Pancreas (tissue), 10 donors: ENCODE data around the gene OR11A1. TPM values are rescaled to one million over a fixed set of nuclear protein-coding genes. Genes with fewer than 3 reads are reported as not detected.

ENCODE experiments used
- ATAC-seq, 4 donors: fragments of 200-7000 bp; cut with Tn5 transposase; one replicate each; pipeline versions ENCODE4 v1.8.0 to v1.9.1; 2020; ENCODE audit warnings: mild to moderate bottlenecking in 4 of 4, moderate library complexity in 4 of 4
- DNase-seq, 6 donors: peaks; one replicate each; pipeline ENCODE4 v3.0.0-alpha.2; 2020
- FAIRE-seq: peaks from 2 replicates; lab custom pipeline; 2012; peaks lifted over from hg19 to GRCh38; lab: Jason Lieb, UNC
- H3K27ac ChIP-seq, 4 donors: fragments of 200-600 bp; sonication (generic); 1 replicate in 3 of 4; 2 replicates in 1 of 4; pipeline versions ENCODE4 v1.5.0 to v1.8.0; 2020
- H3K27me3 ChIP-seq, 4 donors: fragments of 200-600 bp; one replicate each; pipeline ENCODE4 v1.8.0; 2021
- H3K36me3 ChIP-seq, 3 donors: fragments of 200-600 bp; sonication (generic) in 1 of 3; one replicate each; pipeline versions ENCODE4 v1.5.0 to v1.8.0; 2020 to 2021
- H3K4me1 ChIP-seq, 3 donors: fragments of 200-600 bp; one replicate each; pipeline ENCODE4 v1.8.0; 2021
- H3K4me3 ChIP-seq, 4 donors: fragments of 200-600 bp; sonication (generic) in 2 of 4; one replicate each; pipeline versions ENCODE4 v1.5.0 to v1.8.0; 2020 to 2021
- H3K9me3 ChIP-seq, 4 donors: fragments of 200-600 bp; one replicate each; pipeline ENCODE4 v1.8.0; 2021
- CTCF ChIP-seq, 4 donors: fragments of 200-600 bp; sonication (generic) in 3 of 4; IDR thresholded peaks; one replicate each; pipeline versions ENCODE4 v1.5.0 to v1.8.0; 2021; ENCODE audit warnings: antibody characterized with exemption in 4 of 4
- WGBS, 2 donors: extraction: QIAGEN DNeasy Blood & Tissue Kit; methylation state at CpG; one replicate each; pipeline ENCODE4 v1.1.7; 2013; 5-methylcytosine and 5-hydroxymethylcytosine counted together
- intact Hi-C, 3 donors: fragments of 100-400 bp; cut with DNase I; formaldehyde crosslinking; loops; one replicate each; pipeline versions ENCODE4 v1.11.1 to v1.14.2; 2022
- polyA plus RNA-seq, 2 donors: library from polyadenylated mRNA; stranded (reverse); fragments of 200-250 nt; gene quantifications; one replicate each; pipeline ENCODE4 v1.2.3, GENCODE V29; 2013
- total RNA-seq, 6 donors: library from RNA; stranded (reverse); fragmentation: NEBNext Ultra II Directional in 4 of 6; extraction: Animal tissue kit (Norgen Biotek cat#: 25700) in 4 of 6; gene quantifications; one replicate each; pipeline versions ENCODE4 v1.2.1 to v1.2.4, GENCODE V29; 2021 to 2023
- donor health status: healthy with polysubstance abuse.
- donor health status: DM: no; HTN: no; CAD: no; lungs with moderate emphysema.
- donor health status: DM: no; HTN: no; CAD: no.
- donor health status: control.
- donor health status: control.
- donor health status: Bipolar disorder and iron deficiency.
- donor health status: DM: yes; HTN: yes; CAD: no.
- donor health status: DM: no; HTN: no; CAD: no.
- donor health status: DM: no; HTN: no; CAD: no.
- donor health status: DM: yes; HTN: yes; CAD: no.

Gene OR11A1
- not detected for total RNA-seq
- polyA plus RNA-seq = not detected

- no peaks in the 10 kb centered on the region for H3K27me3 ChIP-seq
- peaks cover 0 to 4% (median 4%) of the 10 kb centered on the region in 3 donors for H3K4me1 ChIP-seq
- DNase-seq = no peak
- no peak for TF ChIP-seq CTCF (IDR thresholded peaks at IDR 0.05)
- ATAC-seq = no peak
- H3K9me3 ChIP-seq = no peaks in the 10 kb centered on the region
- no peak within 1 kb of the TSS for H3K27ac ChIP-seq
- H3K4me3 ChIP-seq = no peak within 1 kb of the TSS
- no peak for FAIRE-seq
- intact Hi-C loops = no loop called here
- WGBS, 2 donors = 41% methylated on average over 2 of the region's 2 CpGs
- no peaks in the 10 kb centered on the region for H3K36me3 ChIP-seq
Measured at GRCh38 chr6:29456971-29457370, at the start of gene OR11A1, which contains the start of gene OR2H1. OR11A1 (minus strand) TSS chr6:29457071; CDS start chr6:29427641, 29,430 bp downstream. OR2H1 (plus strand) TSS chr6:29457155; CDS start chr6:29461770, 4,615 bp downstream.

- DNase-seq = no peak
- H3K4me1 ChIP-seq = no peaks in the 10 kb centered on the region
- no peak for ATAC-seq
- H3K4me3 ChIP-seq = no peak overlapping the region
- H3K27me3 ChIP-seq = no peaks in the 10 kb centered on the region
- H3K9me3 ChIP-seq = no peaks in the 10 kb centered on the region
- intact Hi-C loops = no loop called here
- FAIRE-seq = no peak
- no peak overlapping the region for H3K27ac ChIP-seq
- no peak for TF ChIP-seq CTCF (IDR thresholded peaks at IDR 0.05)
- 76 to 83% methylated on average over 10 to 11 of the region's 11 CpGs for WGBS, 2 donors
- no peaks in the 10 kb centered on the region for H3K36me3 ChIP-seq
Measured at GRCh38 chr6:29506446-29507067, 49.7 kb upstream of the OR11A1 start.

- no peak for TF ChIP-seq CTCF (IDR thresholded peaks at IDR 0.05)
Measured at GRCh38 chr6:29505808-29506207, 48.9 kb upstream of the OR11A1 start.

GRCh38 chr6:29504961-29505360 is 48.1 kb upstream of the OR11A1 start:
- FAIRE-seq (no peak), ATAC-seq (peak in 3 of 4 donors; percentile 60 to 87 (median 77)), DNase-seq (peak in 4 of 6 donors; percentile 21 to 44 (median 27))
- Histone ChIP-seq H3K27me3 (no peaks in the 10 kb centered on the region), H3K9me3 (no peaks in the 10 kb centered on the region), H3K4me3 (no peak overlapping the region), H3K4me1 (no peaks in the 10 kb centered on the region), H3K27ac (no peak overlapping the region), H3K36me3 (no peaks in the 10 kb centered on the region)
- TF ChIP-seq CTCF (IDR thresholded peaks at IDR 0.05) = no peak
- 11% methylated on average over 2 of the region's 2 CpGs for WGBS, 2 donors
- intact Hi-C loops = no loop called here

More at GRCh38 chr6:29505808-29506207, 48.9 kb upstream of the OR11A1 start:
- no peak for ATAC-seq
- H3K27ac ChIP-seq = no peak overlapping the region
- no peak for FAIRE-seq
- H3K27me3 ChIP-seq = no peaks in the 10 kb centered on the region
- no peak for DNase-seq
- intact Hi-C loops = no loop called here
- no peaks in the 10 kb centered on the region for H3K36me3 ChIP-seq
- 93 to 95% methylated on average over 3 of the region's 3 CpGs for WGBS, 2 donors
- no peaks in the 10 kb centered on the region for H3K4me1 ChIP-seq
- H3K4me3 ChIP-seq = no peak overlapping the region
- no peaks in the 10 kb centered on the region for H3K9me3 ChIP-seq

GRCh38 chr6:29502597-29502996 is 45.7 kb upstream of the OR11A1 start:
- TF ChIP-seq CTCF (IDR thresholded peaks at IDR 0.05) = no peak
- DNase-seq = no peak
- Histone ChIP-seq H3K4me3 (no peak overlapping the region), H3K9me3 (no peaks in the 10 kb centered on the region), H3K27ac (no peak overlapping the region), H3K4me1 (no peaks in the 10 kb centered on the region), H3K36me3 (no peaks in the 10 kb centered on the region), H3K27me3 (no peaks in the 10 kb centered on the region)
- intact Hi-C loops = no loop called here
- ATAC-seq = no peak
- 81 to 91% methylated on average over 5 of the region's 5 CpGs for WGBS, 2 donors
- FAIRE-seq = no peak
